H4 (cell line): Measurements from ENCODE around the gene UGT8. TPM values are rescaled to one million over a fixed set of nuclear protein-coding genes. Genes with fewer than 3 reads are reported as not detected.
"Not testable (repeated sequence)": the region's sequence is repeated elsewhere in the genome, so short reads cannot be mapped to it uniquely, and the experiment has no call there.

ENCODE experiments used
- DNase-seq: peaks from one replicate; pipeline ENCODE4 v3.0.0-alpha.2; 2015; ENCODE audit warnings: low spot score
- total RNA-seq: library from RNA; depleted of rRNA; stranded (reverse); fragments of >200 nt; shearing (Covaris generic); gene quantifications from 2 replicates; pipeline ENCODE4 v1.2.3, GENCODE V29; 2014; rRNA removed

UGT8 gene, protein sequence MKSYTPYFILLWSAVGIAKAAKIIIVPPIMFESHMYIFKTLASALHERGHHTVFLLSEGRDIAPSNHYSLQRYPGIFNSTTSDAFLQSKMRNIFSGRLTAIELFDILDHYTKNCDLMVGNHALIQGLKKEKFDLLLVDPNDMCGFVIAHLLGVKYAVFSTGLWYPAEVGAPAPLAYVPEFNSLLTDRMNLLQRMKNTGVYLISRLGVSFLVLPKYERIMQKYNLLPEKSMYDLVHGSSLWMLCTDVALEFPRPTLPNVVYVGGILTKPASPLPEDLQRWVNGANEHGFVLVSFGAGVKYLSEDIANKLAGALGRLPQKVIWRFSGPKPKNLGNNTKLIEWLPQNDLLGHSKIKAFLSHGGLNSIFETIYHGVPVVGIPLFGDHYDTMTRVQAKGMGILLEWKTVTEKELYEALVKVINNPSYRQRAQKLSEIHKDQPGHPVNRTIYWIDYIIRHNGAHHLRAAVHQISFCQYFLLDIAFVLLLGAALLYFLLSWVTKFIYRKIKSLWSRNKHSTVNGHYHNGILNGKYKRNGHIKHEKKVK
- total RNA-seq: 10.9 and 13.5 TPM in 2 replicates

DNA sequence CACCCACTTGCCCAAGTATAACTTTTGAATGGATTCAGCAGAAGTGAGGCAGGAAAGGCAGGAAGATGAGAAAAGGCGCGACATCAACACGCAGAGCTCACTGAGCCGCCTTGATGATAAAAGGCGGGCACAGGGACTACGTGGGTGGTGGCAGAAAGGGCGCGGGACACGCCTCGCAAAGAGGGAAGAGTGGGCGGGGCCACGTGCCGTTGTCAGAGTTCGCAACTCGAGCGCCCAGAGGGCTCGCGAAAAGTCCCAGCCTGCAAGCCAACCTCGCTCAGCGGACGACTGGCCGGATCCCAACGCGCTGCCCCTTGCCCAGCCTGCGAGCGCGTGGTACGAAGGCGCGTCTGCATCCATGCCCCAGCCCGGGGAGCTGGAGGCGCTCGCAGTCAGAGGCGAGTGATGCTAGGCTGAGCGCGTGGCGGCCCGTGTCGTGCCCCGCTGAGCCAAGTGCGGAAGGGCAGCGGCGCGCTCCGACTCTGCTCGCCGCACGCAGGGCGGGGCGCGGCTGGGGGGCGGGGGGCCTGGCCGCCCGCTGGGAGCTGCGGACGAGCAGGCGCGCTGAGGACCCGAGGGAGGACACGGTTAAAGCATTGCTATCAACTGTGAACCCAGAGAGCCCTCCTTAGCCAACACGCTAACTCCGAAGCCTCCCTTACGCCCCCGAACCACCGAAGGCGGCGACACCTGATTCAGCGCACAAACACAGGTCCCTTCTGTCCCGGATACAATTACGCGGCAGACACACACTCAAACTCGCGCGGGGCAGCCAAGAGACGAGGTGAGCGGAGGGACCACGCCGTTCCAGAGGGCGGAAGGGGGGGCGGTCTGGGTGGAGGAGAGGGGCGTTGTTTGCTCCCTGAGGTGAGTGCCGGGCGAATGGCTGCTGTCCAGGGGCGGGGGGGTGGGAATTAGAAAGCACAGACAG, at the start of gene UGT8:
Gene UGT8, plus strand, starts transcription at position 617 of the 931 bp plus-strand sequence. CDS start 24,074 bp downstream, outside the sequence.
- peak; percentile 62 for DNase-seq

DNA sequence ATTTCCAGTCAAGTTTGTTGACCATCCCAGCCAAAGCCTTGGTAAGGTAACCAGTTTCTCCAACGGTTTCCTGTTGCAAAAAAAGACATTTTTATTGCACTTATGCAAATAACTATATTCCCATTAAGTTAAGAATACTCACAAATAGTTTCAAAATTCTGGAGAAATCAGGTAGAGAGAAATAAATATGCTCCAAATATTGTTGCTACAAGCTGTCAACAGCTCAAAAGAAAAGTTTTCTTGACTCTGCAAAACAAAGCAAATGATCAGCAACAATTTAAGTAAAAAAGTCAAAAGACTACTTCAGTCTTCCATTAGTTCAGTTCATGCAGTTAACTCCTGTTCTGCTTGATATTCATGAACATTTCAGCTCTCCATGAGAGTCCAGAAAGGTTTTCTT, 49.0 kb upstream of the UGT8 start:
- no peak for DNase-seq

DNA sequence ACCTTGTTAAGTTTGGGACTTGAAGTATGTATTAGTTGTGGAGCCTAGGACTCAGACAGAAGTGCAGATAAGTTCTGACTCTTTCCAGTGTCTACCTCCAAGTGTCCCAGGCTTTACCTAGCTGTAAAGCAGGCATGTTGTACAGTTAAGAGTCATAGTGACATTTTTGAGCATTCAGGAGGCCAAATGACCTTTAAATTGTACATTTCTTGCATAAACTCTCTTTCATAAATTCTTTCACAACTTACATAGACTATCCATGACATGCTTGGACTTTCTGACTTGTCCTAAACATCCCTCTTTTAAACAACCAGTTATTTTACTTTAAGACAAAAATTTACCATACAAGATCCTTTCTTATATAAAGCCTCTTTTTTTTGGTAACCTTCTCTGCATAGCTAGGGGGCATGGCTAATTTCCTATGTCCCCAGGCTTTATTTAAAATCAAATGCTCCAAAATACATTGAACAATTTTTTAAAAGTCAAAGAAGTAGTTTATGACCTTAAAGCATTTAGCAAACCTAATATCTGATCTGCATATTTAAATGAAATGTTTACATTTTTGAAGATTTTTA, 40.1 kb upstream of the UGT8 start:
- no peak for DNase-seq

DNA sequence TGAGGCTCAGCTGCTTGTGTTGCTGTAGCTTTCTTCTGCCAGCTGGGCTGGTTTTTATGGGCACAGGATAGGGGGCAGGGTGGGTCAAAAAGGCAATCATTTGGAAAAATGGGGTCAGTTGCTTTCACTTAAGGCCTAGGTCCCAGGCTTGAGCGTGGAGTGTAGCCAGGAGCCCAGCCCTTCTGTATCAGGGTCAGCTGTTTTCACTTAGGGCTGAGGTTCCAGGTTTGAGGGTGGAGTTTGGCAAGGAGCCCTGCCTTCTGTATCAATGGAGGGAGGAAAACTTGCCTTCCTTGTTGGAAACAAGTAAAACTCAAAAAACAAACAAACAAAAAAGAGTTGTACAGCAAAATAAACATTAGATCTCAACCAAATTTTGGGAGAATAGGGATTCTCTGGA, 37.0 kb upstream of the UGT8 start:
- DNase-seq: peak; percentile 7

- no peak for DNase-seq
These were observed 36.3 kb upstream of the UGT8 start for GRCh38 chr4:114562176-114562904.

- peak; percentile 47 for DNase-seq
These were observed 34.9 kb upstream of the UGT8 start for GRCh38 chr4:114563536-114564315.

- DNase-seq: no peak
These were observed 21.2 kb upstream of the UGT8 start for GRCh38 chr4:114577386-114577785.

- DNase-seq: no peak
These were observed 16.0 kb upstream of the UGT8 start for GRCh38 chr4:114582621-114583020.

DNA sequence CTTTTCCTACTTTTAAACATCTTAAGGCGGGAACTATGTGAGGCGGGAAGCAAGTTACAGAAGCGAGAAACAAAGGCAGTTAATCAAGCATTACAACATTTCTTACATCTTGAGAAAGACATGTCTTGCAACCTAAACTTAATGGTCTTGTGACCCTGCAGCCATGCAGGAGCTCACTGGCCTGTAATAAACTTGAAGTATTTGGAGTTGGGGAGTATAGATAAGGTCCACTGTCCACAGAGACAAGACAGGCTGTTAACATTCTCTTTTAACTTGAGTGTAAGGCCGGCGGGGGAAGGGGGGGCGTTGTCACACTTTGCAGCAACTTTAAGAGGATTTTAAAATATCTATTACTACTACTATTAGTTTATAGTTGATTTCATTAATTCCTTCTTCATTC, 10.3 kb upstream of the UGT8 start:
- no peak for DNase-seq

DNA sequence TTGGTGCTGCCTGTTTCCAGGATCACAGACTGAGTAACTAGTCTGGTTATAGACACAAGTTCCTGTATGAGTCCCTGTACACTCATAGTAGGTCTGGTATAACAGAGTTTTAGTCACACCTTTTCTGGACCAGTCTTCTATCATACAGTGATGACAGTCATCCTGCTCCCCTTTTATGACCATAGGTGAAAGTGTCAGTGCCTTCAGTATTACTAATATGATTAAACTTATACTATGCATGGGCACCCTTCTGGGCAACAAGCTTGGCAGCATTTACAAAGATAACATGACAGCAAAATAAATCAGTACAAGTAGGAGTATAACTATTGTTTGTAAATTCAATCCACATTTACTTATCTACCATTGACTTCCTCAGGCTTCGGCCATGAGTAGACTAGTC, 8.2 kb upstream of the UGT8 start:
- DNase-seq: not testable (repeated sequence)

GRCh38 chr4:114593526-114593925, 5.1 kb upstream of the UGT8 start:
- DNase-seq: no peak

DNA sequence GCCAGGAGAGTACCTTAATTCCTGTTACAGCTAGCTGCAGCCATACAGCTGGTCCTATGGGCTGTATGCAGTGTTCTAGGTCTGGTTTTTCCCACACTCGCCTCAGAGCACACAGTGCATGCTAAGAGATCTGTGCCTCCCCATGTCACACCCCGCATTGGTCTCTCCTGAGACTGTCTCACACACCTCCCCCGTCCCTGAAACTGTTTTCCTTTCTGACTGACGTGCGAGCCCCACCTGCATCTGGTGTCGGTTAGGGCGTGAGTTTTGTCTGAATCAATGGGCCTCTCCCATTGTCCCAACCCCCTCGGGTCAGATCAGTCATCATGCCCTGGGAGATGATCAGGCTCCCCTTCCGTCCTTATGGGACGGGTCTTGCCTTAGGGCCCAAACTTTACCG, 3.4 kb upstream of the UGT8 start:
- no peak for DNase-seq

- no peak for DNase-seq
These were observed 2.7 kb upstream of the UGT8 start for GRCh38 chr4:114595921-114596320.

DNA sequence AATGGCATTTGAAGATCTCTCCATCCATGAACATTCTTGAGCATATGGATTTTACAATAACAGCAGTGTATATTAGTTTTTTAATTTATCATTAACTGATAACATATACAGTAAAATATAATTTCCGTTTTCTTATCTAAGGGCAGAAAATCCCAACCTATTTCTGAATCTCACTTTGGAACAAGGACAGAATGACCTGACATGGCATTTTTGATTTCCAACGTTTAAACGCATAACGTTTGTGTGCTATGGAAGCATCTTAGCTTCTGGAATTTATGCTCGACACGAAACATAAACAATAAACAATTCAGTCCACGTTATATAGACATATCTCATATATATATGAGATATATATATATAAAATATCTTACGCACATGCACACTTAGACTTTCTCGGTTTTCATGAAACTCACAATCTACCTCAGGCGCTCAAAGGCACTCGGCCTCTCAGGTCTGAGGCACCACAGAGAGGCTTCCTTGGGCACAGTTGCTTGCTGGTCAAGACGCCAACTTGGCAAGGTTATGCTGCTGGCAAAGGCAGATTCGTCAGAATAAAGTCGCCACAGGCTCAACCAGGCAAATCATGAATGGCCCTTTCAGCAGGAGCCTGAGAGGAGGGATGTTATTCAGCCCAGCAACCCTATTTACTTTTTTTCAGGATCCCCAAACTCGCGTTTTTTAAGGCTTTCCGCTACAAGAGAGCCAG, 1.0 kb upstream of the UGT8 start:
- DNase-seq: no peak

DNA sequence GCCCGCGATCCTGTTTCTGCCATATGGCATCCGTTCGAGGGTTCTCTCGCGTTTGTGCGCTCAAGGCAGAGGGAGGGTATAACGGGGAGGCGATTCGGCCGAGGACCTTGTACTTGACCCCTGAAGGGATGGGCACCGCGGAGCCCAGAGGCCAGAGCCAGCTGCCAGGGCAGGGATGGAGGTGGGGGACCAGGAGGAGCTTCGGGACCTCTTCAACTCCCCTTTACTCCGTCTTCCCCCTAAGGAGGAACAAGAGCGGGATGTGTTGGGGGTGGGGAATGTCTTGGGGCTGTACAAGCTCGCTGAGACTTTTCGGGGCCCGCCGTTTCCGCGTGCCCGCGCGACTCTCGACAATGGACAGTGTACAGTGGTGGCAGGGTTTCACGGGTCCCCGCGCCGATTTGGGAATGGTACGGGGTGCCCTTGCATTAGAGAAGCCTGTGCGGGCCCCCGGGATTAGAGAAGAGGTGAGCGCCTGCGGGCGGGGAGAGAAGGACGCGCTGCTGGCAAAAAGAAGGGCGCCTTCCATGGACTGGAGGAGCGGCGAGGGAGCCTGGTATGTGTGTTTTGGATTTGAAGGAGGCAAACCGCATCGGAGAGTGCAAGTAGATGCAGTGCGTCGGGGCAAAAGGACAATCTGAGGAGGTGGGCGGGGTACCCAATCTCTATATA, 760 bp downstream of the UGT8 start:
- peak; percentile 8 for DNase-seq

- no peak for DNase-seq
These were observed 1.4 kb downstream of the UGT8 start for GRCh38 chr4:114599903-114600552.

DNA sequence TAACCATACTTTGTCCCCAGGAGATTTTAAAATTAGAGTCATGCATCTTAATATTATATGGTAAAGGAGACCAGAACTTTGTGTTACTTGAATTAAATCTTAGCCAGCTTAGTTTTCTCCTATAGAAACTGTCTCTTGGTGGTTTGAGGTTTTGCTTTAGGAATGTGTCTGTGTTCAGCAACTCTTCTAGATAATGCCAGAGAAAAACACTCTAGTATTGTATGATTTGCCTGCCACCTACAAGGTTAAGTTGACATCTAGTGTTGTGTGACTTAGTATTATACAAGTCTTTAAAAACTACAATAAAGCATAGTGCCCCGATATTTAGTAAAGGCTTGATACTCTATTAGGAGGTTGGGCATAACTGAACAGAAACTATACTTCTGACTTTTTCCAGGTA, 2.1 kb downstream of the UGT8 start:
- no peak for DNase-seq

DNA sequence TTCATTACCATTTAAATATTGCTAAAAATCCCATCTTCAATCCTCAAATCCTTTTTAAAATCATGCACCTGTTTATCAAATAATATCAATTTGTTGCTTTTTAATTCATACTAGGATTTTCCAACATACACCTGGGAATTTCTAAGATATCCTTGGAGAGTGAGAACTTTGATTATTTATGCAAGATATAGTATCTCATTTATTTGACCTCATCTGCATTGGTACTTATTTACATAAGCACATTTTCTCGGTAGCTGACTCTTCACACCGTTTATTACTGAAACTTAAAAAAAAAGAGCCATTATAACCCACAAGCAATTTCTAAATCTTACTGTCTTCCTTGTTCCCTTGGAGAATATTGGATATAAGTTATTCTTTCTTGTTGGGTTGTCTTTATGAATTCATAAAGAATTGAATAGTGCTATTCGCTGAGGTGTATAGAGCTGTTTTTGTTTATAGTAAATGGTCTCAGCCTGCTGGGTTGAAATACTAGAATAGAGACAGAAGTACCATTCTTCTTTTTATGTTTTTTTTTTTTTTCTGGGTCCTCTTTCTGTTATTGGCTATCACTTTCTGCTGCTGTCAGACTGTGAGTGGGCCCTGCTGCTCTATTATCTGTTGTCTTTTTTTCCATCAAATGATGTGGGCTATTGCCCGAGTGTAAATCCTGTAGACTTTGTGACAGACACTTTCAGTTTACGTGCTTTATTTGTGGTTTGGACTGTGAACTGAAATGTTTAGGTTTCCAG, 2.9 kb downstream of the UGT8 start:
- DNase-seq: no peak
